ENCODE results near the gene MAP3K3.

The MAP3K3 gene

DNA sequence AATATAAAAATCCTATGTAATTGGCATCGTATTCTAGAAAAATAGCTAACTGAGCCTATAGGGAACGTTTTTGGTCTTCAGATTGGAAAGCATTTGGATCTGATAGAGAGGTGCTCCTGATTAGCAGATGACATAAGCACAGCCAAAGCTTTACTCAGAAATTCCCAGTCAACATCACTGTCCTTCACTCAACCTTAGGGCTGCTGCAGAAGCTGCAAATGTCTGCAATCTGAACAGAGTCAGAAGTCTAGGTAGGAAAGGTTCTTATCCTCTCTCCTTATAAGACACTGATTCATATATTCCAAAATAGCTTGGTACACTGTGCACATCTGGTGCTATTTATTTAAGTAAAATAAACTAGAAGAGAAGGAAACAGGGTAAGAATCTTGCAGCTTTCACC lies 100.2 kb downstream of the MAP3K3 start:
- TF ChIP-seq TCF12 (IDR thresholded peaks at IDR 0.05; ENCODE audit: low read depth) (no peak), EGR1 (IDR thresholded peaks at IDR 0.05) (no peak), MAX (IDR thresholded peaks at IDR 0.05) (no peak), ZBTB7A (IDR thresholded peaks at IDR 0.05; ENCODE audit: low read depth) (no peak)

- TF ChIP-seq TCF12 (IDR thresholded peaks at IDR 0.05; ENCODE audit: low read depth) (no peak), RAD21 (IDR thresholded peaks at IDR 0.05; ENCODE audit: low read depth) (no peak), EGR1 (IDR thresholded peaks at IDR 0.05) (no peak)
These were observed 113.5 kb downstream of the MAP3K3 start for GRCh38 chr17:63735691-63736090.

GRCh38 chr17:63740464-63741142 lies 118.4 kb downstream of the MAP3K3 start:
- TF ChIP-seq FOXM1 (IDR thresholded peaks at IDR 0.05; ENCODE audit: borderline replicate concordance, low read depth) (no peak), TEAD4 (IDR thresholded peaks at IDR 0.05) (no peak), ZBTB7A (IDR thresholded peaks at IDR 0.05; ENCODE audit: low read depth) (no peak), MAX (IDR thresholded peaks at IDR 0.05) (no peak), EP300 (IDR thresholded peaks at IDR 0.05; ENCODE audit: borderline replicate concordance) (no peak), YY1 (IDR thresholded peaks at IDR 0.05; ENCODE audit: low read depth) (no peak), NFIC (IDR thresholded peaks at IDR 0.05) (no peak)

- TF ChIP-seq CEBPB (IDR thresholded peaks at IDR 0.05) = no peak
- TF ChIP-seq FOXM1 (IDR thresholded peaks at IDR 0.05; ENCODE audit: borderline replicate concordance, low read depth) = no peak
- TF ChIP-seq MAX (IDR thresholded peaks at IDR 0.05) = no peak
- TF ChIP-seq, protein P1, sequence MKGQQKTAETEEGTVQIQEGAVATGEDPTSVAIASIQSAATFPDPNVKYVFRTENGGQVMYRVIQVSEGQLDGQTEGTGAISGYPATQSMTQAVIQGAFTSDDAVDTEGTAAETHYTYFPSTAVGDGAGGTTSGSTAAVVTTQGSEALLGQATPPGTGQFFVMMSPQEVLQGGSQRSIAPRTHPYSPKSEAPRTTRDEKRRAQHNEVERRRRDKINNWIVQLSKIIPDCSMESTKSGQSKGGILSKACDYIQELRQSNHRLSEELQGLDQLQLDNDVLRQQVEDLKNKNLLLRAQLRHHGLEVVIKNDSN (IDR thresholded peaks at IDR 0.05) = no peak
- no peak for TF ChIP-seq TEAD4 (IDR thresholded peaks at IDR 0.05)
- no peak for TF ChIP-seq YY1 (IDR thresholded peaks at IDR 0.05; ENCODE audit: low read depth)
- TF ChIP-seq ZBTB7A (IDR thresholded peaks at IDR 0.05; ENCODE audit: low read depth) = no peak
- no peak for TF ChIP-seq EP300 (IDR thresholded peaks at IDR 0.05; ENCODE audit: borderline replicate concordance)
- TF ChIP-seq TAF1 (IDR thresholded peaks at IDR 0.05; ENCODE audit: low read depth) = no peak
These were observed 118.9 kb downstream of the MAP3K3 start for GRCh38 chr17:63741143-63741407.

GRCh38 chr17:63741408-63742173 lies 119.4 kb downstream of the MAP3K3 start, which contains the start of gene STRADA:
TSS of gene STRADA (minus strand) at chr17:63741799. CDS start at chr17:63728369, 13,430 bp downstream.
- TF ChIP-seq, protein P1 (IDR thresholded peaks at IDR 0.05) = no peak
- TF ChIP-seq FOXM1 (IDR thresholded peaks at IDR 0.05; ENCODE audit: borderline replicate concordance, low read depth) (0 out of 2 replicates have a peak, but pooled peaks have one; percentile 35), RAD21 (IDR thresholded peaks at IDR 0.05; ENCODE audit: low read depth) (no peak), CREB1 (IDR thresholded peaks at IDR 0.05; ENCODE audit: low read depth) (no peak), EP300 (IDR thresholded peaks at IDR 0.05; ENCODE audit: borderline replicate concordance) (peak; percentile 28; the same call in 1 of the 2 replicates), TCF12 (IDR thresholded peaks at IDR 0.05; ENCODE audit: low read depth) (peak; percentile 48), CEBPB (IDR thresholded peaks at IDR 0.05) (no peak), TAF1 (IDR thresholded peaks at IDR 0.05; ENCODE audit: low read depth) (peak; percentile 72; the same call in 1 of the 2 replicates), ZBTB7A (IDR thresholded peaks at IDR 0.05; ENCODE audit: low read depth) (0 out of 2 replicates have a peak, but pooled peaks have one; percentile 42), TEAD4 (IDR thresholded peaks at IDR 0.05) (0 out of 2 replicates have a peak, but pooled peaks have one; percentile 0), NFIC (IDR thresholded peaks at IDR 0.05) (no peak), MAX (IDR thresholded peaks at IDR 0.05) (peak; percentile 88), YY1 (IDR thresholded peaks at IDR 0.05; ENCODE audit: low read depth) (no peak), REST (IDR thresholded peaks at IDR 0.05; ENCODE audit: low read depth) (0 out of 2 replicates have a peak, but pooled peaks have one; percentile 22), EGR1 (IDR thresholded peaks at IDR 0.05) (peak; percentile 94)
